DLD1 (cell line): ENCODE measurements around the gene PDLIM5.

Source experiments
- in situ Hi-C: cut with HindIII; loops from 2 replicates; pipeline ENCODE4 v1.10.0; 2017; ENCODE audit warnings: low sequenced_read_pairs

Gene PDLIM5

GRCh38 chr4:94676970-94677369, 225.2 kb downstream of the PDLIM5 start:
- in situ Hi-C loops = no loop called here

- in situ Hi-C loops = no loop called here
Measured at GRCh38 chr4:94678896-94679295, 227.2 kb downstream of the PDLIM5 start.

GRCh38 chr4:94680176-94680862, 228.6 kb downstream of the PDLIM5 start:
- in situ Hi-C loops = no loop called here

GRCh38 chr4:94686086-94686485, 234.3 kb downstream of the PDLIM5 start:
- in situ Hi-C loops = no loop called here

GRCh38 chr4:94689155-94689860, 237.6 kb downstream of the PDLIM5 start:
- in situ Hi-C loops = no loop called here

- in situ Hi-C loops = no loop called here
Measured at GRCh38 chr4:94690851-94691254, 239.1 kb downstream of the PDLIM5 start.

GRCh38 chr4:94691552-94691951, 239.8 kb downstream of the PDLIM5 start:
- in situ Hi-C loops = no loop called here

- in situ Hi-C loops = no loop called here
Measured at GRCh38 chr4:94695384-94695783, 243.6 kb downstream of the PDLIM5 start.

- in situ Hi-C loops = no loop called here
Measured at GRCh38 chr4:94698187-94698586, 246.4 kb downstream of the PDLIM5 start.

- in situ Hi-C loops = no loop called here
Measured at GRCh38 chr4:94700298-94700697, 248.6 kb downstream of the PDLIM5 start.

GRCh38 chr4:94701631-94702300, 250.0 kb downstream of the PDLIM5 start:
- in situ Hi-C loops = no loop called here

- in situ Hi-C loops = no loop called here
Measured at GRCh38 chr4:94711635-94712034, 259.9 kb downstream of the PDLIM5 start.

GRCh38 chr4:94714365-94715160, 262.8 kb downstream of the PDLIM5 start:
- in situ Hi-C loops = no loop called here

GRCh38 chr4:94715726-94716125, 264.0 kb downstream of the PDLIM5 start:
- in situ Hi-C loops = no loop called here
